WTC11 (cell line): Measurements from ENCODE around the gene WNT7A. TPM values are rescaled to one million over a fixed set of nuclear protein-coding genes. Genes with fewer than 3 reads are reported as not detected.

Source experiments
- ATAC-seq: fragments of 200-7000 bp; cut with Tn5 transposase; 2 replicates; pipeline ENCODE4 v1.10.0; 2021; ENCODE audit warnings: mild to moderate bottlenecking, moderate library complexity
- CTCF ChIA-PET: fragments of 300-600 bp; sonication (Branson Sonifier 250); formaldehyde crosslinking; loops from one replicate; lab custom pipeline; 2021; ENCODE audit warnings: antibody characterized with exemption; lab: Charles Lee
- POLR2A ChIA-PET: fragments of 350-600 bp; sonication (Branson Sonifier 250); formaldehyde crosslinking; loops from one replicate; lab custom pipeline; 2021; ENCODE audit warnings: antibody characterized with exemption; lab: Charles Lee
- DNase-seq: peaks from one replicate; pipeline ENCODE4 v3.0.0; 2021; ENCODE audit warnings: low spot score
- H3K27ac Mint-ChIP-seq: 2 replicates; pipeline ENCODE4 v1.8.0; 2021; ENCODE audit warnings: mixed read lengths
- H3K27me3 Mint-ChIP-seq: 2 replicates; pipeline ENCODE4 v1.8.0; 2021; ENCODE audit warnings: low read depth, mild to moderate bottlenecking, moderate library complexity, mixed read lengths
- H3K36me3 Mint-ChIP-seq: 2 replicates; pipeline ENCODE4 v1.8.0; 2021; ENCODE audit warnings: mixed read lengths
- H3K4me1 Mint-ChIP-seq: 2 replicates; pipeline ENCODE4 v1.8.0; 2022; ENCODE audit warnings: mixed read lengths
- H3K4me3 Mint-ChIP-seq: 2 replicates; pipeline ENCODE4 v1.8.0; 2021; ENCODE audit warnings: mild to moderate bottlenecking, moderate library complexity, mixed read lengths
- H3K9me3 Mint-ChIP-seq: 2 replicates; pipeline ENCODE4 v1.8.0; 2021; ENCODE audit warnings: mixed read lengths
- ARID4B ChIP-seq: sonication (generic); formaldehyde crosslinking; IDR thresholded peaks from 2 replicates; pipeline ENCODE4 v1.8.0; 2023; ENCODE audit warnings: missing genetic modification reagents, mild to moderate bottlenecking, borderline replicate concordance
- ATF1 ChIP-seq: sonication (generic); formaldehyde crosslinking; IDR thresholded peaks from 2 replicates; pipeline ENCODE4 v1.8.1; 2023; ENCODE audit warnings: mild to moderate bottlenecking, moderate library complexity, missing genetic modification reagents
- CBFB ChIP-seq: sonication (generic); formaldehyde crosslinking; IDR thresholded peaks from 2 replicates; pipeline ENCODE4 v1.8.1; 2022; ENCODE audit warnings: mild to moderate bottlenecking, low read depth, missing genetic modification reagents
- CREM ChIP-seq: sonication (generic); formaldehyde crosslinking; IDR thresholded peaks from 2 replicates; pipeline ENCODE4 v1.8.1; 2022; ENCODE audit warnings: mild to moderate bottlenecking, missing genetic modification reagents, moderate library complexity
- EMX1 ChIP-seq: fragments of 250-450 bp; sonication (Bioruptor Pico); IDR thresholded peaks from 2 replicates; pipeline ENCODE4 v1.8.0; 2021; ENCODE audit warnings: mild to moderate bottlenecking
- FOXJ3 ChIP-seq: sonication (generic); formaldehyde crosslinking; IDR thresholded peaks from 2 replicates; pipeline ENCODE4 v1.9.0; 2021; ENCODE audit warnings: missing genetic modification reagents, mild to moderate bottlenecking, borderline replicate concordance
- GABPB1 ChIP-seq: sonication (generic); formaldehyde crosslinking; IDR thresholded peaks from 2 replicates; pipeline ENCODE4 v1.8.1; 2023; ENCODE audit warnings: mild to moderate bottlenecking, missing genetic modification reagents
- GTF2I ChIP-seq: fragments of 250-450 bp; sonication (Bioruptor Pico); conservative IDR thresholded peaks from 2 replicates; pipeline ENCODE4 v1.4.0; 2021; ENCODE audit warnings: mild to moderate bottlenecking
- HMGA2 ChIP-seq: fragments of 250-450 bp; sonication (Bioruptor Pico); IDR thresholded peaks from 2 replicates; pipeline ENCODE4 v1.4.0; 2021; ENCODE audit warnings: mild to moderate bottlenecking, moderate library complexity
- JAZF1 ChIP-seq: fragments of 250-450 bp; sonication (Bioruptor Pico); IDR thresholded peaks from 2 replicates; pipeline ENCODE4 v1.9.0; 2021; ENCODE audit warnings: moderate library complexity, mild to moderate bottlenecking, inconsistent platforms
- MLX ChIP-seq: sonication (generic); formaldehyde crosslinking; IDR thresholded peaks from 2 replicates; pipeline ENCODE4 v1.8.1; 2023; ENCODE audit warnings: mild to moderate bottlenecking, missing genetic modification reagents, moderate library complexity
- MXD4 ChIP-seq: fragments of 250-450 bp; sonication (Bioruptor Pico); IDR thresholded peaks from 2 replicates; pipeline ENCODE4 v1.8.0; 2021; ENCODE audit warnings: mild to moderate bottlenecking, moderate library complexity, borderline replicate concordance
- NFYB ChIP-seq: sonication (generic); formaldehyde crosslinking; conservative IDR thresholded peaks from 2 replicates; pipeline ENCODE4 v1.8.0; 2022; ENCODE audit warnings: low read depth, missing genetic modification reagents
- NR1H2 ChIP-seq: sonication (generic); formaldehyde crosslinking; IDR thresholded peaks from 2 replicates; pipeline ENCODE4 v1.9.0; 2021; ENCODE audit warnings: mild to moderate bottlenecking, moderate library complexity, missing genetic modification reagents
- OVOL2 ChIP-seq: fragments of 250-450 bp; sonication (Bioruptor Pico); IDR thresholded peaks from 2 replicates; pipeline ENCODE4 v1.9.0; 2021; ENCODE audit warnings: mild to moderate bottlenecking, borderline replicate concordance
- RORB ChIP-seq: fragments of 250-450 bp; sonication (Bioruptor Pico); IDR thresholded peaks from 2 replicates; pipeline ENCODE4 v1.9.0; 2021; ENCODE audit warnings: mild to moderate bottlenecking
- SMAD3 ChIP-seq: sonication (generic); formaldehyde crosslinking; IDR thresholded peaks from 2 replicates; pipeline ENCODE4 v1.8.0; 2022; ENCODE audit warnings: missing genetic modification reagents, mild to moderate bottlenecking, borderline replicate concordance
- SOX15 ChIP-seq: fragments of 250-450 bp; sonication (Bioruptor Pico); IDR thresholded peaks from 2 replicates; pipeline ENCODE4 v1.9.0; 2021; ENCODE audit warnings: mild to moderate bottlenecking
- SP1 ChIP-seq: sonication (generic); formaldehyde crosslinking; conservative IDR thresholded peaks from 2 replicates; pipeline ENCODE4 v1.8.1; 2022; ENCODE audit warnings: missing genetic modification reagents
- TP53 ChIP-seq: sonication (generic); formaldehyde crosslinking; IDR thresholded peaks from 2 replicates; pipeline ENCODE4 v1.8.1; 2023; ENCODE audit warnings: mild to moderate bottlenecking, missing genetic modification reagents
- USF1 ChIP-seq: sonication (generic); formaldehyde crosslinking; IDR thresholded peaks from 2 replicates; pipeline ENCODE4 v1.8.0; 2022; ENCODE audit warnings: mild to moderate bottlenecking, missing genetic modification reagents
- ZBTB21 ChIP-seq: sonication (generic); formaldehyde crosslinking; IDR thresholded peaks from 2 replicates; pipeline ENCODE4 v1.8.1; 2023; ENCODE audit warnings: mild to moderate bottlenecking, missing genetic modification reagents, borderline replicate concordance
- ZBTB43 ChIP-seq: sonication (generic); formaldehyde crosslinking; IDR thresholded peaks from 2 replicates; pipeline ENCODE4 v1.8.1; 2023; ENCODE audit warnings: mild to moderate bottlenecking, missing genetic modification reagents
- ZMAT4 ChIP-seq: fragments of 250-450 bp; sonication (Bioruptor Pico); IDR thresholded peaks from 2 replicates; pipeline ENCODE4 v1.9.0; 2021; ENCODE audit warnings: mild to moderate bottlenecking
- ZNF281 ChIP-seq: sonication (generic); formaldehyde crosslinking; IDR thresholded peaks from 2 replicates; pipeline ENCODE4 v1.8.0; 2023; ENCODE audit warnings: mild to moderate bottlenecking, missing genetic modification reagents
- ZNF317 ChIP-seq: sonication (generic); formaldehyde crosslinking; IDR thresholded peaks from 2 replicates; pipeline ENCODE4 v1.8.1; 2023; ENCODE audit warnings: low read depth, mild to moderate bottlenecking, moderate library complexity, missing genetic modification reagents, borderline replicate concordance
- ZNF396 ChIP-seq: fragments of 250-450 bp; sonication (Bioruptor Pico); IDR thresholded peaks from 2 replicates; pipeline ENCODE4 v1.8.0; 2021; ENCODE audit warnings: mild to moderate bottlenecking, moderate library complexity, borderline replicate concordance
- ZNF416 ChIP-seq: fragments of 250-450 bp; sonication (Bioruptor Pico); IDR thresholded peaks from 2 replicates; pipeline ENCODE4 v1.9.0; 2021; ENCODE audit warnings: mild to moderate bottlenecking, inconsistent platforms
- total RNA-seq: library from RNA; stranded (reverse); gene quantifications from 3 replicates; pipeline ENCODE4 v1.2.3, GENCODE V29; 2021

Gene WNT7A
- total RNA-seq, 1 experiment from 2014 or later, result 0.04 TPM

- DNase-seq (no peak), ATAC-seq (no peak)
- Mint-ChIP-seq H3K4me3 (no peak overlapping the region), H3K4me1 (peaks cover 14% of the 10 kb centered on the region; the same call in 1 of the 2 replicates), H3K9me3 (no peaks in the 10 kb centered on the region), H3K27ac (no peak overlapping the region), H3K36me3 (no peaks in the 10 kb centered on the region), H3K27me3 (no peaks in the 10 kb centered on the region; the same call in 1 of the 2 replicates)
- no peak for TF ChIP-seq MXD4 (CRISPR knock-in tag)
- no peak for TF ChIP-seq GABPB1 (CRISPR knock-in tag)
- TF ChIP-seq TP53 (CRISPR knock-in tag), result no peak
- TF ChIP-seq ZNF416 (CRISPR knock-in tag), result no peak
- TF ChIP-seq ZBTB43 (CRISPR knock-in tag), result no peak
- no peak for TF ChIP-seq ATF1
- TF ChIP-seq SP1 (CRISPR knock-in tag), result no peak
- TF ChIP-seq CREM, result no peak
- no peak for TF ChIP-seq EMX1 (CRISPR knock-in tag)
- no peak for TF ChIP-seq ZNF396 (CRISPR knock-in tag)
- TF ChIP-seq SMAD3 (CRISPR knock-in tag), result no peak
- no peak for TF ChIP-seq NFYB (CRISPR knock-in tag)
- no peak for TF ChIP-seq FOXJ3 (CRISPR knock-in tag)
- TF ChIP-seq JAZF1 (CRISPR knock-in tag), result no peak
- no peak for TF ChIP-seq ZBTB21 (CRISPR knock-in tag)
- no peak for TF ChIP-seq ZMAT4 (CRISPR knock-in tag)
- TF ChIP-seq SOX15 (CRISPR knock-in tag), result no peak
- TF ChIP-seq ZNF317 (CRISPR knock-in tag), result no peak
- TF ChIP-seq HMGA2 (CRISPR knock-in tag), result no peak
- TF ChIP-seq CBFB, result no peak
- ChIA-PET POLR2A (no interaction called here), CTCF (no interaction called here)
These were observed 25.9 kb downstream of the WNT7A start for GRCh38 chr3:13853978-13854296.

GRCh38 chr3:13853256-13853977 lies 26.5 kb downstream of the WNT7A start:
- no peaks in the 10 kb centered on the region for H3K9me3 Mint-ChIP-seq
- H3K27me3 Mint-ChIP-seq, result no peaks in the 10 kb centered on the region; the same call in 1 of the 2 replicates
- H3K27ac Mint-ChIP-seq, result no peak overlapping the region
- H3K36me3 Mint-ChIP-seq, result no peaks in the 10 kb centered on the region
- no peak overlapping the region for H3K4me3 Mint-ChIP-seq
- CTCF ChIA-PET, result no interaction called here
- DNase-seq, result no peak
- no peak for TF ChIP-seq USF1
- no peak for TF ChIP-seq ARID4B
- no peak for TF ChIP-seq TP53 (CRISPR knock-in tag)
- TF ChIP-seq MLX (CRISPR knock-in tag), result no peak
- no peak for TF ChIP-seq RORB (CRISPR knock-in tag)
- no peak for TF ChIP-seq OVOL2 (CRISPR knock-in tag)
- TF ChIP-seq NR1H2 (CRISPR knock-in tag), result no peak
- TF ChIP-seq ZNF396 (CRISPR knock-in tag), result no peak
- no peak for TF ChIP-seq ZNF281 (CRISPR knock-in tag)
- no peak for TF ChIP-seq GTF2I (CRISPR knock-in tag)
- TF ChIP-seq, all 79 proteins: peak for 0
- POLR2A ChIA-PET, result no interaction called here
- peaks cover 14% of the 10 kb centered on the region; the same call in 1 of the 2 replicates for H3K4me1 Mint-ChIP-seq
- no peak for ATAC-seq
